Measurements from ENCODE around the gene NTN4.
"Not testable (repeated sequence)": the region's sequence is repeated elsewhere in the genome, so short reads cannot be mapped to it uniquely, and the experiment has no call there.

The NTN4 gene

DNA sequence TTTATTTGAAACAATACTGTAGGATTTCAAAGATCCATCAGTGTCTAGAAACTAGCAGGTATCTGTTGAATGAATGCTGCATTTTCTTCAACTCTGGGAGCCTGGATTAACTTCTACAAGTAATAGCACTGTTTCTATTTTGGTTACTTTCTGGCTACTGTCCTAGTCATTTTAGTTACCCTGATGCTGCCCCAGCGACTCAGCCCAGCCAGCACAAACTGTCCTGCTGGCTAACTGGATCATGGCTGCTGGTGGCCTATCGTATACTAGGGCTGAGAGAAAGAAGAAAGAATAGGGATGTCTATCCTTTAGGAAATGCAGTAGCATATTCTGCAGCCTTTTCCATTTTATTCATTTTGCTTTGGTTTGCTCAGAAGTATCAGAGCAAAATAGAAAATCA lies 53.9 kb downstream of the NTN4 start:
- Histone ChIP-seq H3K9me3 (ENCODE audit: low read length) (no peaks in the 10 kb centered on the region), H3K79me2 (ENCODE audit: insufficient read depth, low read length) (no peaks in the 10 kb centered on the region), H4K20me1 (ENCODE audit: insufficient read depth, low read length) (no peaks in the 10 kb centered on the region), H3K27me3 (ENCODE audit: insufficient read depth, low read length) (no peaks in the 10 kb centered on the region), H3K4me3 (ENCODE audit: low read depth, low read length, poor library complexity, severe bottlenecking) (no peak overlapping the region), H3K4me1 (ENCODE audit: insufficient read depth, low read length, severe bottlenecking) (no peaks in the 10 kb centered on the region), H3K9me2 (ENCODE audit: low read depth, low read length) (no peaks in the 10 kb centered on the region), H3K4me2 (ENCODE audit: low read length) (no peak overlapping the region), H3K27ac (ENCODE audit: low read depth, low read length, poor library complexity, severe bottlenecking) (no peak overlapping the region), H3F3A (ENCODE audit: insufficient read depth, low read length) (no peaks in the 10 kb centered on the region), H3K9ac (ENCODE audit: low read length) (no peak overlapping the region), H2AFZ (ENCODE audit: low read length) (no peak overlapping the region), H3K36me3 (ENCODE audit: insufficient read depth, low read length) (no peaks in the 10 kb centered on the region)
- TF ChIP-seq, protein P1, sequence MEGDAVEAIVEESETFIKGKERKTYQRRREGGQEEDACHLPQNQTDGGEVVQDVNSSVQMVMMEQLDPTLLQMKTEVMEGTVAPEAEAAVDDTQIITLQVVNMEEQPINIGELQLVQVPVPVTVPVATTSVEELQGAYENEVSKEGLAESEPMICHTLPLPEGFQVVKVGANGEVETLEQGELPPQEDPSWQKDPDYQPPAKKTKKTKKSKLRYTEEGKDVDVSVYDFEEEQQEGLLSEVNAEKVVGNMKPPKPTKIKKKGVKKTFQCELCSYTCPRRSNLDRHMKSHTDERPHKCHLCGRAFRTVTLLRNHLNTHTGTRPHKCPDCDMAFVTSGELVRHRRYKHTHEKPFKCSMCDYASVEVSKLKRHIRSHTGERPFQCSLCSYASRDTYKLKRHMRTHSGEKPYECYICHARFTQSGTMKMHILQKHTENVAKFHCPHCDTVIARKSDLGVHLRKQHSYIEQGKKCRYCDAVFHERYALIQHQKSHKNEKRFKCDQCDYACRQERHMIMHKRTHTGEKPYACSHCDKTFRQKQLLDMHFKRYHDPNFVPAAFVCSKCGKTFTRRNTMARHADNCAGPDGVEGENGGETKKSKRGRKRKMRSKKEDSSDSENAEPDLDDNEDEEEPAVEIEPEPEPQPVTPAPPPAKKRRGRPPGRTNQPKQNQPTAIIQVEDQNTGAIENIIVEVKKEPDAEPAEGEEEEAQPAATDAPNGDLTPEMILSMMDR (IDR thresholded peaks at IDR 0.05; ENCODE audit: low read length), result no peak
- no peak for TF ChIP-seq EZH2 (IDR thresholded peaks at IDR 0.05; ENCODE audit: borderline replicate concordance, low read length)

DNA sequence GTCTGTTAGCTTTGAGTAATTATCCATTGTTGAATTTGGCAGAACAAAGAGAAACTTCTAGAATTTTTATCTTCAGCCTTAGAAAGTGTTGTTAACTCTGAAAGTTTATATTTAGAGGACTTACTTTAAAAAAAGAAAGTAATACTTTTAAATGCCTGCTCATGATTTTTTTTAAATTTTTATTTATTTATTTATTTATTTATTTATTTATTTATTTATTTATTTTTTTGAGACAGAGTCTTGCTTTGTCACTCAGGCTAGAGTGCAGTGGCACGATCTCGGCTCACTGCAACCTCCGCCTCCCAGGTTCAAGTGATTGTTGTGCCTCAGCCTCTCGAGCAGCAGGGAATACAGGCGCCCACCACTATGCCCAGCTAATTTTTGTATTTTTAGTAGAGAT lies 54.8 kb downstream of the NTN4 start:
- H3K4me1 ChIP-seq (ENCODE audit: insufficient read depth, low read length, severe bottlenecking); H3K9ac ChIP-seq (ENCODE audit: low read length); H3K4me2 ChIP-seq (ENCODE audit: low read length); H3K27me3 ChIP-seq (ENCODE audit: insufficient read depth, low read length); H3F3A ChIP-seq (ENCODE audit: insufficient read depth, low read length); H3K27ac ChIP-seq (ENCODE audit: low read depth, low read length, poor library complexity, severe bottlenecking); H4K20me1 ChIP-seq (ENCODE audit: insufficient read depth, low read length); H3K79me2 ChIP-seq (ENCODE audit: insufficient read depth, low read length); H3K9me2 ChIP-seq (ENCODE audit: low read depth, low read length); H2AFZ ChIP-seq (ENCODE audit: low read length); H3K9me3 ChIP-seq (ENCODE audit: low read length); H3K36me3 ChIP-seq (ENCODE audit: insufficient read depth, low read length); H3K4me3 ChIP-seq (ENCODE audit: low read depth, low read length, poor library complexity, severe bottlenecking): not testable (repeated sequence)

DNA sequence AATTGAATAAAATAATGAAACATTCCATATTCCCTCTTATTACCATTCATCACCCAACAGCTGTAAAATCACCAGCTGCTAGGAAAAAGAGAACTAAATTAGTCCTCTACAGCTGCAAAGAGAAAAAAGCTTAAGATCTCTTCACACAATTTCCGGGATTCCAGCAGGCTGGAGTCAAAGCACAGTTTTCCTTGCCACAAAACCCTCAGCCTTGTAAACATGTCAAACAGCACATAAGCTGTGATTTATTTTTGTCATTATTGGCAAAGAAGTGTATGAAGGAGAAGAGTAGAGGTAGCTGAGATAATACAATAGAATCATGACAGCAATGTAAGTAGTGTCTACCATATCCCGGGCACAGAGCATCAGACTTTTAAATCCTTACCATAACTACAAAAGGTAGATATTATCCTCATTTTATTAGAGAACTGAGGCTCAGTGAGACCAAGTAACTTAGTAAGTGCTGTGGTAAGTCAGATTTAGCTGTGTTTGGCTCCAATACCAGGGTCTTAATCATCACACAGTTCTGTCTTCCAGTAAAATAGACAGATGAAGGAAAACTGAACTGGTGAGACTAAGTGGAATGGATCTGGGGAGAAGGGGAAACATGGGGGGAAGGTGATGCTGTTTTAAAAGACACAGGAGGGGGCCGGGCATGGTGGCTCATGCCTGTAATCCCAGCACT lies 57.3 kb downstream of the NTN4 start:
- Histone ChIP-seq H3K4me2 (ENCODE audit: low read length) (no peak overlapping the region), H3K4me3 (ENCODE audit: low read depth, low read length, poor library complexity, severe bottlenecking) (no peak overlapping the region), H3K79me2 (ENCODE audit: insufficient read depth, low read length) (no peaks in the 10 kb centered on the region), H3K9me2 (ENCODE audit: low read depth, low read length) (no peaks in the 10 kb centered on the region), H3F3A (ENCODE audit: insufficient read depth, low read length) (no peaks in the 10 kb centered on the region), H4K20me1 (ENCODE audit: insufficient read depth, low read length) (no peaks in the 10 kb centered on the region), H3K9ac (ENCODE audit: low read length) (no peak overlapping the region), H3K9me3 (ENCODE audit: low read length) (no peaks in the 10 kb centered on the region), H3K36me3 (ENCODE audit: insufficient read depth, low read length) (no peaks in the 10 kb centered on the region), H3K4me1 (ENCODE audit: insufficient read depth, low read length, severe bottlenecking) (no peaks in the 10 kb centered on the region), H3K27me3 (ENCODE audit: insufficient read depth, low read length) (no peaks in the 10 kb centered on the region), H2AFZ (ENCODE audit: low read length) (no peak overlapping the region), H3K27ac (ENCODE audit: low read depth, low read length, poor library complexity, severe bottlenecking) (no peak overlapping the region)
- TF ChIP-seq EZH2 (IDR thresholded peaks at IDR 0.05; ENCODE audit: borderline replicate concordance, low read length), result no peak
- TF ChIP-seq, protein P1 (IDR thresholded peaks at IDR 0.05; ENCODE audit: low read length), result no peak

DNA sequence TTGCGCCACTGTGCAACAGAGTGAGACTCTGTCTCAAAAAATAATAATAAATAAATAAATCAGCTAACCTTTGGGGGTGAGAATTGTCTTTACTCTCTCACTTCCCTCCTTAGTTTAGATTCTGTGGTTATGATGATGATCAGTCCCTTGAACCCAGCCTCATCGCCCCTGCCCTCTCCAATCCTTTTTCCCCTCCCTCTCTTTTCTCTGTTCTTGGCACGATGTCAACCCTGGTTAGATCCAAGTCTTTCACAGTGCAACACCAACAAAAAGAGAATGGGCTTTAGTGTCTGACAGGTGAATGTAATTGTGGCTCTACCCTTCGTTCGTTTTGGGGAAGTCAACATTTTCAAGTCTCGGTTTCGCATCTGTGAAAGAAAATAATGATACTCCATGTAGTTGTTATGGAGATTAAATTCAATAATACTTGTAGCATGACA lies 59.0 kb downstream of the NTN4 start:
- Histone ChIP-seq H3K27ac (ENCODE audit: low read depth, low read length, poor library complexity, severe bottlenecking) (no peak overlapping the region), H3K4me2 (ENCODE audit: low read length) (no peak overlapping the region), H3F3A (ENCODE audit: insufficient read depth, low read length) (no peaks in the 10 kb centered on the region), H3K4me3 (ENCODE audit: low read depth, low read length, poor library complexity, severe bottlenecking) (no peak overlapping the region), H2AFZ (ENCODE audit: low read length) (no peak overlapping the region), H4K20me1 (ENCODE audit: insufficient read depth, low read length) (no peaks in the 10 kb centered on the region), H3K9me2 (ENCODE audit: low read depth, low read length) (no peaks in the 10 kb centered on the region), H3K9me3 (ENCODE audit: low read length) (no peaks in the 10 kb centered on the region), H3K36me3 (ENCODE audit: insufficient read depth, low read length) (no peaks in the 10 kb centered on the region), H3K27me3 (ENCODE audit: insufficient read depth, low read length) (no peaks in the 10 kb centered on the region), H3K4me1 (ENCODE audit: insufficient read depth, low read length, severe bottlenecking) (no peaks in the 10 kb centered on the region), H3K79me2 (ENCODE audit: insufficient read depth, low read length) (no peaks in the 10 kb centered on the region), H3K9ac (ENCODE audit: low read length) (no peak overlapping the region)
- TF ChIP-seq, protein P1 (IDR thresholded peaks at IDR 0.05; ENCODE audit: low read length), result no peak
- no peak for TF ChIP-seq EZH2 (IDR thresholded peaks at IDR 0.05; ENCODE audit: borderline replicate concordance, low read length)

Measured in OCI-LY1 (cell line).